ENCODE measurements around the gene KCNJ12.

KCNJ12 gene

GRCh38 chr17:21374441-21375161 lies 1.6 kb upstream of the KCNJ12 start:
- H3K4me1 ChIP-seq (ENCODE audit: control extremely low read depth in 1 of 4, control insufficient read depth in 4 of 4, insufficient read depth in 4 of 4, low read length in 3 of 4), result peaks cover 0 to 58% (median 48%) of the 10 kb centered on the region in 4 experiments
- H3K9me3 ChIP-seq (ENCODE audit: control extremely low read depth in 1 of 5, control insufficient read depth in 4 of 5, insufficient read depth in 2 of 5, low read depth in 1 of 5, low read length in 4 of 5), result no peaks in the 10 kb centered on the region
- peaks cover 0 to 36% (median 7%) of the 10 kb centered on the region in 5 experiments for H3K27me3 ChIP-seq (replicated peaks in 2 of 5; ENCODE audit: control insufficient read depth in 4 of 5, insufficient read depth in 5 of 5, low read length in 4 of 5)
- POLR2A ChIA-PET, result no interaction called here
- WGBS (ENCODE audit: insufficient coverage), result 67% methylated on average over 7 of the region's 8 CpGs
- CTCF ChIA-PET, result no interaction called here
- peaks cover 0 to 2% (median 0%) of the 10 kb centered on the region in 4 experiments for H3K36me3 ChIP-seq (ENCODE audit: control insufficient read depth in 4 of 4, insufficient read depth in 4 of 4, low read length in 3 of 4)
- H3K4me3 ChIP-seq (ENCODE audit: control insufficient read depth in 1 of 7, extremely low read depth in 1 of 7, insufficient read depth in 4 of 7, low read depth in 2 of 7, low read length in 6 of 7), result no peak overlapping the region
- no peak for DNase-seq
- no peak overlapping the region for H3K27ac ChIP-seq (ENCODE audit: insufficient read depth in 1 of 2, low read depth in 1 of 2, low read length in 2 of 2, poor library complexity in 1 of 2, severe bottlenecking in 2 of 2)

- 93% methylated on average over 6 of the region's 7 CpGs for whole genome bisulfite sequencing (ENCODE audit: insufficient coverage)
- CTCF ChIA-PET, result interaction anchor here (1.5 kb wide), 1 partner anchor 11 kb away, joined by 7 read pairs; no protein-coding TSS in a partner anchor
- DNase-seq, result no peak
- Histone ChIP-seq H3K27me3 (replicated peaks in 2 of 5; ENCODE audit: control insufficient read depth in 4 of 5, insufficient read depth in 5 of 5, low read length in 4 of 5) (peaks cover 0 to 36% (median 7%) of the 10 kb centered on the region in 5 experiments), H3K9me3 (ENCODE audit: control extremely low read depth in 1 of 5, control insufficient read depth in 4 of 5, insufficient read depth in 2 of 5, low read depth in 1 of 5, low read length in 4 of 5) (no peaks in the 10 kb centered on the region), H3K36me3 (ENCODE audit: control insufficient read depth in 4 of 4, insufficient read depth in 4 of 4, low read length in 3 of 4) (peaks cover 0 to 2% (median 0%) of the 10 kb centered on the region in 4 experiments), H3K4me3 (ENCODE audit: control insufficient read depth in 1 of 7, extremely low read depth in 1 of 7, insufficient read depth in 4 of 7, low read depth in 2 of 7, low read length in 6 of 7) (no peak overlapping the region), H3K4me1 (ENCODE audit: control extremely low read depth in 1 of 4, control insufficient read depth in 4 of 4, insufficient read depth in 4 of 4, low read length in 3 of 4) (peaks cover 0 to 54% (median 43%) of the 10 kb centered on the region in 4 experiments), H3K27ac (ENCODE audit: insufficient read depth in 1 of 2, low read depth in 1 of 2, low read length in 2 of 2, poor library complexity in 1 of 2, severe bottlenecking in 2 of 2) (no peak overlapping the region)
- POLR2A ChIA-PET, result no interaction called here
Observed at GRCh38 chr17:21375162-21375560, 996 bp upstream of the KCNJ12 start.

DNA sequence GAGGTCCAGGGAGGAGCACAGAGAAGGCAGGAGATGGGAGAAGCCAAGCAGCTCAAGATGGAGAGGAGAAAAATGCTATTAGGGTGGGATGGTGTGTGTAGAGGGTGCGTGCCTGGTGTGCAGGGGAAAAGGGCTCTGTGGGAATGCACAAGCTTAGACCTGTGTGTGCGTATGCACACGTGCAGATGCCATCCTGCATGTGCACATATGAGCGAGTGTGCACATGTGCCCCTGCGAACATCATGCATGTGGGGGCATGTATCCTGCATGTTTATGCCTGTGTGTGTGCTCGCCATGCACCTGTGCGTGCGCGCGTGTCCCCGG lies 438 bp upstream of the KCNJ12 start:
- no peaks in the 10 kb centered on the region for H3K9me3 ChIP-seq (ENCODE audit: control extremely low read depth in 1 of 5, control insufficient read depth in 4 of 5, insufficient read depth in 2 of 5, low read depth in 1 of 5, low read length in 4 of 5)
- H3K4me1 ChIP-seq (ENCODE audit: control extremely low read depth in 1 of 4, control insufficient read depth in 4 of 4, insufficient read depth in 4 of 4, low read length in 3 of 4), result peaks cover 0 to 49% (median 38%) of the 10 kb centered on the region in 4 experiments
- peaks cover 0 to 36% (median 7%) of the 10 kb centered on the region in 5 experiments for H3K27me3 ChIP-seq (replicated peaks in 2 of 5; ENCODE audit: control insufficient read depth in 4 of 5, insufficient read depth in 5 of 5, low read length in 4 of 5)
- CTCF ChIA-PET, result interaction anchor here (1.5 kb wide), 1 partner anchor 11 kb away, joined by 7 read pairs; no protein-coding TSS in a partner anchor
- no peak overlapping the region for H3K27ac ChIP-seq (ENCODE audit: insufficient read depth in 1 of 2, low read depth in 1 of 2, low read length in 2 of 2, poor library complexity in 1 of 2, severe bottlenecking in 2 of 2)
- H3K4me3 ChIP-seq (ENCODE audit: control insufficient read depth in 1 of 7, extremely low read depth in 1 of 7, insufficient read depth in 4 of 7, low read depth in 2 of 7, low read length in 6 of 7), result peak overlapping the region in 3 of 7 experiments; percentile 61 to 72 (median 66)
- whole genome bisulfite sequencing (ENCODE audit: insufficient coverage), result 36% methylated on average over 9 of the region's 11 CpGs
- peaks cover 0 to 2% (median 0%) of the 10 kb centered on the region in 4 experiments for H3K36me3 ChIP-seq (ENCODE audit: control insufficient read depth in 4 of 4, insufficient read depth in 4 of 4, low read length in 3 of 4)
- peak in 1 of 3 donors; percentile 35 for DNase-seq
- POLR2A ChIA-PET, result no interaction called here

DNA sequence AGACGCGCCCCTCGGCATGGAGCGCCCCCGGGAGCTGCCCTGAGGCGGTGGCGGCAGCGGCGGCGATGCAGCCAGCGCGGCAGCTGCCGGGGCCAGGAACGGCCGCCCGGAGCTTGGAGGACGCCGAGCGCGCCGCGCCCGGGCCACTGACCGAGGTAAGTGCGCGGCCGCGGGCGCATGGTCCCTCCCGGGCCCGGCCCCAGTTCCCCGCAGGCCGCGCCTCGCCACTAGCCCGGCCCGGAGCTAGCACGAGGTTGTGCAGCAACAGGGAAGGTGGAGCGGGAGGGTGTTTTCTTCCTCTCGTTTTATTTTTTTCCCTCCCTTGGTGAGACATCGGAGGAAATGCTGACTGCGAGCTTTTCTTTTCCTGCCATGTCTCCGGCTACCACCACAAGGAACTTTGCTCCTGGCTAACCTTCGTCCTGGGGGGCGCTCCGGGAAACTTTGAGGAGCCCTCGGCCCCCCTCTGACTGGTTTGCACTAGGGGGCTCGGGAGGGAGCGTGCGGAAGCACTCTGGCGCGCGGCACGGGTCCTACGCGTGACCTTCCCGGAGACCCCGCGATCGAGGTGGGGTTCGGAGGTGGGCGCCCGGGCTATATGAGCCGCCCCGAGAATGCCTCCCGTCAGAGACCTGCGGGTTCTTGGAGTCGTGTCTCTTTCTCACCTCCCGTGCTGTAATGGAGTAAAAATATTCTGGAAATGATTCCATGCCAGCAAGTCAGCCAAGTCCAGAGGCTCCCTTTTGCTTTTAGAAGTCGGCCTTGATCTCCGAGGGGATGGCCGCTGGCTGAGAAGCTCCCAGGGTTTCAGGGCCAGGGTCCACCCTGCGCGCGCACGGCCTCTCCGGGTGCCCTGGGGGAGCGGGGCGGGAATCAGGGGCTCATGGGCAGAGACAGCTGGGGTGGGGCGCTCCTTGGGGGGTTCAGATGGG lies 868 bp downstream of the KCNJ12 start:
- no peaks in the 10 kb centered on the region for H3K9me3 ChIP-seq (ENCODE audit: control extremely low read depth in 1 of 5, control insufficient read depth in 4 of 5, insufficient read depth in 2 of 5, low read depth in 1 of 5, low read length in 4 of 5)
- ChIA-PET POLR2A (no interaction called here), CTCF (interaction anchor here (1.5 kb wide), 1 partner anchor 13 kb away, joined by 7 read pairs; no protein-coding TSS in a partner anchor)
- DNase-seq, result peak; percentile 16 to 48 (median 24)
- peaks cover 0 to 43% (median 31%) of the 10 kb centered on the region in 4 experiments for H3K4me1 ChIP-seq (ENCODE audit: control extremely low read depth in 1 of 4, control insufficient read depth in 4 of 4, insufficient read depth in 4 of 4, low read length in 3 of 4)
- no peak overlapping the region for H3K27ac ChIP-seq (ENCODE audit: insufficient read depth in 1 of 2, low read depth in 1 of 2, low read length in 2 of 2, poor library complexity in 1 of 2, severe bottlenecking in 2 of 2)
- peaks cover 0 to 2% (median 0%) of the 10 kb centered on the region in 4 experiments for H3K36me3 ChIP-seq (ENCODE audit: control insufficient read depth in 4 of 4, insufficient read depth in 4 of 4, low read length in 3 of 4)
- peaks cover 0 to 36% (median 7%) of the 10 kb centered on the region in 5 experiments for H3K27me3 ChIP-seq (replicated peaks in 2 of 5; ENCODE audit: control insufficient read depth in 4 of 5, insufficient read depth in 5 of 5, low read length in 4 of 5)
- 1% methylated on average over 55 of the region's 80 CpGs for WGBS (ENCODE audit: insufficient coverage)
- H3K4me3 ChIP-seq (ENCODE audit: control insufficient read depth in 1 of 7, extremely low read depth in 1 of 7, insufficient read depth in 4 of 7, low read depth in 2 of 7, low read length in 6 of 7), result peak overlapping the region in 6 of 7 experiments; percentile 16 to 72 (median 52)

DNA sequence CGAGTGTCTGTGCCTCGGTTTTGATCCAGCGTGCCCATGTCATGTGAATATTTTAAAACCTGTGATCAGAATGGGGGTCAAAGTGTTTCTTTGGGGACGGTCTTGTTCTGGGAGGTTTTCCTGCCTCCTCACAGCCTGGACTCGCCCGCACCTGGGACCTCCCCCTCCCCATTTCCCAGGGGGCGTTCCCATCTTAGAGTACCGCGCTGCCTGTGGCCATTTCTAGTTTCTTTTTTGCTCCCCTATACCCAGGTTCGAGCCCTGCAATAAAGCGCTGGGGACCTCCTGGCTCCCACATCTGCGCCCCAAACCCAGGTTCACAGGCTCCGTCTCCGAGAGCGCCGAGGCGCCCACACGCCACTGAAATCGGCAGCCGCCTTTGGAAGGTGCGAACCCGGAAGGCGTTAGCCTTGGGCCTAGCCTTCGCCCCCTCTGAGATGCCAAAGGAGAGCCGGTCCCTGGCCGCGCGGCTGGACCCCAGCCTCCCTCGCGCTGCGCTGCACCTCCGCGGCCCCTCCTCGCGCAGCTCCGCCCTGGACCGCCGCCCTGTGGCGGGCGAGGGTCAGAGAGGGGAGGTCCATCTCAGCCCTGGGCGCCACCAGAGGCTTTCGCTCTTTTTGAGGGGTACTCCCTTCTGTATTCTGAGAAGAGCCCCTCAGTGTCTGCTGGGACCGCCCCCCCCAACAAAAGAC lies 1.7 kb downstream of the KCNJ12 start:
- Histone ChIP-seq H3K27me3 (replicated peaks in 2 of 5; ENCODE audit: control insufficient read depth in 4 of 5, insufficient read depth in 5 of 5, low read length in 4 of 5) (peaks cover 0 to 36% (median 7%) of the 10 kb centered on the region in 5 experiments), H3K27ac (ENCODE audit: insufficient read depth in 1 of 2, low read depth in 1 of 2, low read length in 2 of 2, poor library complexity in 1 of 2, severe bottlenecking in 2 of 2) (no peak overlapping the region), H3K9me3 (ENCODE audit: control extremely low read depth in 1 of 5, control insufficient read depth in 4 of 5, insufficient read depth in 2 of 5, low read depth in 1 of 5, low read length in 4 of 5) (no peaks in the 10 kb centered on the region), H3K4me3 (ENCODE audit: control insufficient read depth in 1 of 7, extremely low read depth in 1 of 7, insufficient read depth in 4 of 7, low read depth in 2 of 7, low read length in 6 of 7) (peak overlapping the region in 5 of 7 experiments; percentile 8 to 72 (median 61)), H3K36me3 (ENCODE audit: control insufficient read depth in 4 of 4, insufficient read depth in 4 of 4, low read length in 3 of 4) (peaks cover 0 to 2% (median 0%) of the 10 kb centered on the region in 4 experiments), H3K4me1 (ENCODE audit: control extremely low read depth in 1 of 4, control insufficient read depth in 4 of 4, insufficient read depth in 4 of 4, low read length in 3 of 4) (peaks cover 0 to 43% (median 31%) of the 10 kb centered on the region in 4 experiments)
- peak in 2 of 3 donors; percentile 22 to 33 for DNase-seq
- POLR2A ChIA-PET, result no interaction called here
- 7% methylated on average over 39 of the region's 43 CpGs for WGBS (ENCODE audit: insufficient coverage)
- CTCF ChIA-PET, result interaction anchor here (0.9 kb wide), 1 partner anchor 58 kb away, joined by 3 read pairs; no protein-coding TSS in a partner anchor

GRCh38 chr17:21378553-21378952 lies 2.4 kb downstream of the KCNJ12 start:
- H3K4me1 ChIP-seq (ENCODE audit: control extremely low read depth in 1 of 4, control insufficient read depth in 4 of 4, insufficient read depth in 4 of 4, low read length in 3 of 4), result peaks cover 0 to 43% (median 31%) of the 10 kb centered on the region in 4 experiments
- H3K9me3 ChIP-seq (ENCODE audit: control extremely low read depth in 1 of 5, control insufficient read depth in 4 of 5, insufficient read depth in 2 of 5, low read depth in 1 of 5, low read length in 4 of 5), result no peaks in the 10 kb centered on the region
- POLR2A ChIA-PET, result no interaction called here
- peaks cover 0 to 36% (median 7%) of the 10 kb centered on the region in 5 experiments for H3K27me3 ChIP-seq (replicated peaks in 2 of 5; ENCODE audit: control insufficient read depth in 4 of 5, insufficient read depth in 5 of 5, low read length in 4 of 5)
- CTCF ChIA-PET, result interaction anchor here (0.9 kb wide), 1 partner anchor 58 kb away, joined by 3 read pairs; no protein-coding TSS in a partner anchor
- 67% methylated on average over 3 of the region's 5 CpGs for WGBS (ENCODE audit: insufficient coverage)
- H3K36me3 ChIP-seq (ENCODE audit: control insufficient read depth in 4 of 4, insufficient read depth in 4 of 4, low read length in 3 of 4), result peaks cover 0 to 2% (median 0%) of the 10 kb centered on the region in 4 experiments
- H3K27ac ChIP-seq (ENCODE audit: insufficient read depth in 1 of 2, low read depth in 1 of 2, low read length in 2 of 2, poor library complexity in 1 of 2, severe bottlenecking in 2 of 2), result no peak overlapping the region
- no peak for DNase-seq
- peak overlapping the region in 2 of 7 experiments; percentile 8 to 72 for H3K4me3 ChIP-seq (ENCODE audit: control insufficient read depth in 1 of 7, extremely low read depth in 1 of 7, insufficient read depth in 4 of 7, low read depth in 2 of 7, low read length in 6 of 7)

Data from common myeloid progenitor, CD34-positive (primary cell).